ENCODE results near the gene PDE3B. TPM values are rescaled to one million over a fixed set of nuclear protein-coding genes. Genes with fewer than 3 reads are reported as not detected.

PDE3B gene
- polyA plus RNA-seq, 10 donors, result 1.3 to 4.3 (median 2.1) TPM

DNA sequence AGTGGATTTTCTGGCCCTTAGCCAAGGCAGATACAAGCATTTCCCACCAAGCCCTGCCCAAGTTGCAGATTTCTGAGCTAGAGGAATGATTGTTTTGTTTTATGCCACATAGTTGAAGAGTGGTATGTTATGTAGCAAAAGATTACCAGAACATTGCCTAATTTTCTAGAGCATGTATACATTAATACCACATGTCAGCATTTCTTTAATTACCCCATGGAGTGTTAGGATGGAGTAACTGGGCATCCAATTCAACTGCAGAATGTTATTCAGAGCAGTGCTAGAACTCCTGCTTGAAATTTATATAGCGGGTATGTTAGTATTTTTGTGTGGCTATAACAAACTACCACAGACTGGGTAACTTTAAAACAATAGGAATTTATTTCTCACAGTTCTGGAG, 272.8 kb downstream of the PDE3B start:
- no peak for DNase-seq

Other genes with a start within 250 kb of the PDE3B start
- gene COPB1, start 144.0 kb upstream of the PDE3B start, polyA plus RNA-seq (ENCODE audit: insufficient read length in 10 of 10), result 100 to 1,000 TPM in 4 of 10 donors, 10 to 100 TPM in 6; 91.8 to 122 (median 97.9) TPM
- gene PSMA1, start 123.4 kb upstream of the PDE3B start, polyA plus RNA-seq (ENCODE audit: insufficient read length in 10 of 10), result 100 to 1,000 TPM; 108 to 153 (median 132) TPM
- gene CYP2R1, start 248.4 kb downstream of the PDE3B start, polyA plus RNA-seq (ENCODE audit: insufficient read length in 10 of 10), result 10 to 100 TPM in 9 of 10 donors, 1 to 10 TPM in 1; 9.2 to 17.1 (median 12.9) TPM

All from muscle of back (tissue), 11 donors.